ENCODE results near the gene CADPS. TPM values are rescaled to one million over a fixed set of nuclear protein-coding genes. Genes with fewer than 3 reads are reported as not detected.

Gene CADPS
- total and polyA plus RNA-seq, 9 of the 15 experiments (the other 6 are each of a cell fraction or from before 2014, with no cell fraction given) = not detected

- no peak overlapping the region for H2AFZ ChIP-seq (ENCODE audit: low read depth, low read length)
- no peaks in the 10 kb centered on the region for H4K20me1 ChIP-seq (replicated peaks; ENCODE audit: control insufficient read depth, insufficient read depth, low read length)
- H3K79me2 ChIP-seq (ENCODE audit: control insufficient read depth, insufficient read depth, low read length) = no peaks in the 10 kb centered on the region
- no peak overlapping the region for H3K27ac ChIP-seq (ENCODE audit: extremely low read depth, low read depth, low read length)
- no peaks in the 10 kb centered on the region for H3K9me1 ChIP-seq (ENCODE audit: control insufficient read depth, insufficient read depth, low read length)
- H3K4me2 ChIP-seq (ENCODE audit: insufficient read depth, low read length) = no peak overlapping the region
- in situ Hi-C loops (cut with MboI) = no loop called here
- H3K4me1 ChIP-seq (replicated peaks in 1 of 2; ENCODE audit: control insufficient read depth in 2 of 2, insufficient read depth in 2 of 2, low read length in 2 of 2) = no peaks in the 10 kb centered on the region
- no peaks in the 10 kb centered on the region for H3K36me3 ChIP-seq (ENCODE audit: control insufficient read depth, insufficient read depth, low read length)
- no peak overlapping the region for H3K9ac ChIP-seq (ENCODE audit: insufficient read depth in 1 of 2, low read depth in 2 of 2, low read length in 2 of 2)
- ATAC-seq = no peak
- H3K4me3 ChIP-seq = no peak overlapping the region
- TF ChIP-seq CHCHD3 (CRISPR knock-in tag; IDR thresholded peaks at IDR 0.05) (no peak), ZNF589 (CRISPR knock-in tag; IDR thresholded peaks at IDR 0.05; ENCODE audit: low read depth) (no peak), RUNX1 (IDR thresholded peaks at IDR 0.05; ENCODE audit: low read depth) (no peak), GTF2E2 (tag; IDR thresholded peaks at IDR 0.05) (no peak), SUPT5H (IDR thresholded peaks at IDR 0.05) (no peak), CREB1 (IDR thresholded peaks at IDR 0.05) (no peak), CREB1 (CRISPR knock-in tag; IDR thresholded peaks at IDR 0.05) (no peak), ZBTB43 (CRISPR knock-in tag; IDR thresholded peaks at IDR 0.05) (no peak), CBX2 (IDR thresholded peaks at IDR 0.05; ENCODE audit: insufficient read depth, low read length, poor library complexity, severe bottlenecking) (no peak), SAFB2 (IDR thresholded peaks at IDR 0.05; ENCODE audit: borderline replicate concordance, low read depth, low read length, severe bottlenecking) (no peak), MTA1 (IDR thresholded peaks at IDR 0.05; ENCODE audit: borderline replicate concordance) (no peak), HDAC2 (IDR thresholded peaks at IDR 0.05) (no peak), RNF219 (CRISPR knock-in tag; IDR thresholded peaks at IDR 0.05) (no peak)
- DNase-seq (ENCODE audit: extremely low read depth in 1 of 4, low spot score in 3 of 4) = no peak
- FAIRE-seq = no peak
- BruUV-seq (replicated peaks) = no TSS peak
- 3% methylated on average over 3 of the region's 3 CpGs for WGBS (ENCODE audit: insufficient coverage, low coverage, missing lambda C conversion rate)
- intact Hi-C loops (cut with micrococcal nuclease) = no loop called here
- no peaks in the 10 kb centered on the region for H3K9me3 ChIP-seq (replicated peaks; ENCODE audit: control insufficient read depth, insufficient read depth, low read depth, low read length)
- ChIA-PET POLR2A (no interaction called here), CTCF (ENCODE audit: low intra/inter-chr PET ratio) (no interaction called here)
- no peaks in the 10 kb centered on the region for H3K27me3 ChIP-seq (ENCODE audit: control insufficient read depth in 2 of 2, insufficient read depth in 2 of 2, low read length in 2 of 2)
Observed at GRCh38 chr3:62835554-62836236, 39.5 kb downstream of the CADPS start.

Measured in K562 (cell line).